H1 (cell line): ENCODE results near the gene COL5A3. TPM values are rescaled to one million over a fixed set of nuclear protein-coding genes. Genes with fewer than 3 reads are reported as not detected.

Experiments
- CTCF ChIA-PET: fragments of 300-600 bp; sonication (Branson Sonifier 250); formaldehyde crosslinking; loops from one replicate; lab custom pipeline; 2021; ENCODE audit not compliant: partially characterized antibody; lab: Charles Lee
- POLR2A ChIA-PET: fragments of 300-600 bp; sonication (Branson Sonifier 250); formaldehyde crosslinking; loops from one replicate; lab custom pipeline; 2021; ENCODE audit warnings: inconsistent platforms; ENCODE audit not compliant: partially characterized antibody; lab: Charles Lee
- DNase-seq, 2 experiments: peaks; one replicate each; pipeline versions ENCODE4 v3.0.0 to v3.0.0-alpha.2; 2010 to 2022; ENCODE audit warnings: low spot score in 2 of 2, low read depth in 1 of 2, mixed read lengths in 1 of 2
- FAIRE-seq: peaks from 2 replicates; lab custom pipeline; 2011; peaks lifted over from hg19 to GRCh38; lab: Jason Lieb, UNC
- H2AFZ ChIP-seq: 2 replicates; pipeline ENCODE4 v1.8.1; 2012; ENCODE audit warnings: low read length, inconsistent platforms
- H2AK5ac ChIP-seq: 2 replicates; pipeline ENCODE4 v1.6.1; 2013; ENCODE audit warnings: low read depth, low read length
- H2BK120ac ChIP-seq: replicated peaks from 2 replicates; pipeline ENCODE3; 2013; ENCODE audit warnings: low read depth, low read length, inconsistent platforms
- H2BK12ac ChIP-seq: 2 replicates; pipeline ENCODE4 v1.6.1; 2013; ENCODE audit warnings: low read depth, low read length
- H2BK15ac ChIP-seq: 2 replicates; pipeline ENCODE4 v1.6.1; 2013; ENCODE audit warnings: low read length
- H2BK20ac ChIP-seq: 2 replicates; pipeline ENCODE4 v1.6.1; 2013; ENCODE audit warnings: low read length
- H2BK5ac ChIP-seq: 2 replicates; pipeline ENCODE4 v1.6.1; 2013; ENCODE audit warnings: low read depth, low read length
- H3K14ac ChIP-seq: 2 replicates; pipeline ENCODE4 v1.6.1; 2013; ENCODE audit warnings: inconsistent platforms; ENCODE audit not compliant: insufficient read length
- H3K18ac ChIP-seq: 2 replicates; pipeline ENCODE4 v1.6.1; 2013; ENCODE audit warnings: low read length; ENCODE audit errors: extremely low read depth
- H3K23ac ChIP-seq: 2 replicates; pipeline ENCODE4 v1.6.1; 2013; ENCODE audit warnings: inconsistent platforms; ENCODE audit not compliant: insufficient read length
- H3K23me2 ChIP-seq: 2 replicates; pipeline ENCODE4 v1.6.1; 2013; ENCODE audit warnings: low read depth, low read length
- H3K27ac ChIP-seq: 2 replicates; pipeline ENCODE4 v1.6.1; 2011; ENCODE audit warnings: low read depth, low read length, inconsistent platforms
- H3K27me3 ChIP-seq, 4 experiments: replicated peaks in 1 of 4; 1 replicate in 1 of 4; 2 replicates in 3 of 4; pipeline versions ENCODE4 v1.6.1 to v1.8.1; 2011 to 2013; ENCODE audit warnings: low read length in 3 of 4, mild to moderate bottlenecking in 3 of 4, inconsistent platforms in 2 of 4, mixed read lengths in 2 of 4, moderate library complexity in 1 of 4; ENCODE audit not compliant: control insufficient read depth in 3 of 4, insufficient read depth in 3 of 4; ENCODE audit errors: extremely low read depth in 1 of 4
- H3K36me3 ChIP-seq, 4 experiments: 2 replicates each; pipeline versions ENCODE4 v1.6.1 to v1.8.1; 2011 to 2013; ENCODE audit warnings: mild to moderate bottlenecking in 4 of 4, low read length in 3 of 4, moderate library complexity in 2 of 4, control low read depth in 1 of 4, inconsistent platforms in 1 of 4; ENCODE audit not compliant: insufficient read depth in 4 of 4, control insufficient read depth in 2 of 4
- H3K4ac ChIP-seq: replicated peaks from 2 replicates; pipeline ENCODE3; 2013; ENCODE audit warnings: low read length, low read depth, mixed read lengths, inconsistent platforms; ENCODE audit not compliant: insufficient read length
- H3K4me1 ChIP-seq, 4 experiments: replicated peaks in 1 of 4; 1 replicate in 1 of 4; 2 replicates in 3 of 4; pipeline versions ENCODE4 v1.6.1 to v1.8.1; 2011 to 2013; ENCODE audit warnings: low read length in 3 of 4, inconsistent platforms in 2 of 4, mixed read lengths in 1 of 4; ENCODE audit not compliant: insufficient read depth in 4 of 4, control insufficient read depth in 3 of 4
- H3K4me2 ChIP-seq, 2 experiments: 2 replicates each; pipeline versions ENCODE4 v1.6.1 to v1.8.1; 2011 to 2013; ENCODE audit warnings: low read depth in 2 of 2, low read length in 2 of 2, control low read depth in 1 of 2, inconsistent platforms in 1 of 2, mild to moderate bottlenecking in 1 of 2; ENCODE audit not compliant: insufficient read depth in 1 of 2
- H3K4me3 ChIP-seq, 4 experiments: fragments of 200-600, 300-600 bp in 1 of 4; sonication (generic), shearing (Covaris generic), sonication (Bioruptor Twin) in 1 of 4; 2 replicates each; pipeline versions ENCODE4 v1.5.1 to v1.8.1; 2011 to 2016; ENCODE audit warnings: low read length in 4 of 4, low read depth in 3 of 4, control low read depth in 2 of 4, inconsistent platforms in 2 of 4, mild to moderate bottlenecking in 2 of 4, mixed read lengths in 1 of 4, moderate library complexity in 1 of 4; ENCODE audit not compliant: insufficient read depth in 2 of 4; ENCODE audit errors: extremely low read depth in 1 of 4
- H3K56ac ChIP-seq: replicated peaks from 2 replicates; pipeline ENCODE3; 2013; ENCODE audit warnings: low read depth, mild to moderate bottlenecking, mixed read lengths, low read length, inconsistent platforms; ENCODE audit not compliant: insufficient read length
- H3K79me1 ChIP-seq: 2 replicates; pipeline ENCODE4 v1.6.1; 2013; ENCODE audit warnings: low read depth, low read length, control low read depth
- H3K79me2 ChIP-seq, 2 experiments: 2 replicates each; pipeline versions ENCODE4 v1.6.1 to v1.8.1; 2012 to 2013; ENCODE audit warnings: low read length in 2 of 2, mild to moderate bottlenecking in 2 of 2, inconsistent platforms in 1 of 2; ENCODE audit not compliant: insufficient read depth in 2 of 2, control insufficient read depth in 1 of 2
- H3K9ac ChIP-seq, 4 experiments: replicated peaks in 1 of 4; 1 replicate in 1 of 4; 2 replicates in 3 of 4; pipeline versions ENCODE4 v1.6.1 to v1.8.1; 2011 to 2013; ENCODE audit warnings: low read depth in 3 of 4, low read length in 3 of 4, control low read depth in 2 of 4, mild to moderate bottlenecking in 2 of 4, moderate library complexity in 2 of 4, inconsistent platforms in 1 of 4; ENCODE audit errors: extremely low read depth in 1 of 4
- H3K9me3 ChIP-seq, 2 experiments: 2 replicates each; pipeline versions ENCODE4 v1.6.1 to v1.8.1; 2012 to 2013; ENCODE audit warnings: mild to moderate bottlenecking in 2 of 2, moderate library complexity in 2 of 2, control low read depth in 1 of 2, inconsistent platforms in 1 of 2, low read depth in 1 of 2, low read length in 1 of 2, mixed read lengths in 1 of 2; ENCODE audit not compliant: insufficient read depth in 2 of 2
- H4K20me1 ChIP-seq, 2 experiments: replicated peaks in 1 of 2; 2 replicates each; pipeline versions ENCODE3 to v1.8.1; 2011 to 2013; ENCODE audit warnings: inconsistent platforms in 2 of 2, low read length in 2 of 2, mild to moderate bottlenecking in 1 of 2; ENCODE audit not compliant: insufficient read depth in 2 of 2, control insufficient read depth in 1 of 2
- H4K5ac ChIP-seq: 2 replicates; pipeline ENCODE4 v1.6.1; 2013; ENCODE audit warnings: low read length, low read depth, mixed read lengths, inconsistent platforms; ENCODE audit not compliant: insufficient read length
- H4K8ac ChIP-seq: 2 replicates; pipeline ENCODE4 v1.8.0; 2013; ENCODE audit warnings: mild to moderate bottlenecking, moderate library complexity, low read length, inconsistent platforms; ENCODE audit not compliant: insufficient read depth; ENCODE audit errors: extremely low read depth
- H4K91ac ChIP-seq: replicated peaks from 2 replicates; pipeline ENCODE3; 2013; ENCODE audit warnings: low read length, mixed read lengths, inconsistent platforms; ENCODE audit not compliant: insufficient read length
- CHD1 ChIP-seq: IDR thresholded peaks from 2 replicates; pipeline ENCODE4 v1.6.1; 2012; ENCODE audit warnings: low read depth, low read length, improper control_type of control experiment
- CHD2 ChIP-seq: IDR thresholded peaks from 2 replicates; pipeline ENCODE4 v1.6.1; 2012; ENCODE audit warnings: low read length, improper control_type of control experiment
- GABPA ChIP-seq: IDR thresholded peaks from 2 replicates; pipeline ENCODE4 v1.6.1; 2011; ENCODE audit warnings: mild to moderate bottlenecking, low read length, moderate library complexity, borderline replicate concordance; ENCODE audit not compliant: insufficient read depth
- GTF2F1 ChIP-seq: IDR thresholded peaks from 2 replicates; pipeline ENCODE4 v1.6.1; 2012; ENCODE audit warnings: low read depth, low read length, improper control_type of control experiment, borderline replicate concordance
- KDM4A ChIP-seq: IDR thresholded peaks from one replicate; pipeline ENCODE4 v1.7.1; 2012; ENCODE audit warnings: low read depth, mild to moderate bottlenecking, moderate library complexity, low read length, inconsistent platforms; ENCODE audit not compliant: severe bottlenecking
- MAX ChIP-seq: IDR thresholded peaks from 2 replicates; pipeline ENCODE4 v1.6.1; 2012; ENCODE audit warnings: inconsistent platforms
- NANOG ChIP-seq: IDR thresholded peaks from 2 replicates; pipeline ENCODE4 v1.6.1; 2011; ENCODE audit warnings: low read length, low read depth, mild to moderate bottlenecking, inconsistent platforms; ENCODE audit not compliant: insufficient read depth, poor library complexity, severe bottlenecking
- NRF1 ChIP-seq: IDR thresholded peaks from 2 replicates; pipeline ENCODE4 v1.6.1; 2011; ENCODE audit warnings: mild to moderate bottlenecking, low read depth, low read length, improper control_type of control experiment
- POU5F1 ChIP-seq: IDR thresholded peaks from 2 replicates; pipeline ENCODE4 v1.6.1; 2011; ENCODE audit warnings: low read depth, mild to moderate bottlenecking, low read length, moderate library complexity
- RNF2 ChIP-seq: fragments of 200-900, 300-1000 bp; sonication (generic); IDR thresholded peaks from 2 replicates; pipeline ENCODE4 v1.7.1; 2016; ENCODE audit warnings: borderline replicate concordance, low read depth, mild to moderate bottlenecking, antibody characterized with exemption, low read length; ENCODE audit not compliant: poor library complexity, severe bottlenecking; ENCODE audit errors: missing control alignments
- RXRA ChIP-seq: IDR thresholded peaks from 2 replicates; pipeline ENCODE4 v1.6.1; 2011; ENCODE audit warnings: low read depth, mild to moderate bottlenecking, low read length, moderate library complexity; ENCODE audit not compliant: insufficient read depth
- SAP30 ChIP-seq: fragments of 300-600 bp; sonication (generic); IDR thresholded peaks from 2 replicates; pipeline ENCODE4 v1.7.1; 2012; ENCODE audit warnings: low read length, moderate library complexity, mild to moderate bottlenecking, inconsistent platforms; ENCODE audit not compliant: insufficient read depth, insufficient replicate concordance
- SIRT6 ChIP-seq: IDR thresholded peaks from one replicate; pipeline ENCODE4 v1.7.1; 2012; ENCODE audit warnings: low read length, inconsistent platforms
- WGBS, 2 experiments: shearing (Covaris generic) in 1 of 2; methylation state at CpG; one replicate each; pipeline versions ENCODE4 v1.1.6 to v1.1.7; 2013 to 2015; ENCODE audit warnings: low lambda C conversion rate in 2 of 2, mixed read lengths in 2 of 2, inconsistent platforms in 1 of 2, low coverage in 1 of 2, missing lambda C conversion rate in 1 of 2; ENCODE audit not compliant: insufficient replicate concordance in 2 of 2, insufficient coverage in 1 of 2, insufficient read length in 1 of 2; ENCODE audit errors: extremely low coverage in 1 of 2, missing lambda C conversion rate in 1 of 2; 5-methylcytosine and 5-hydroxymethylcytosine counted together
- polyA plus RNA-seq, 7 experiments: library from polyadenylated mRNA; depleted of rRNA in 3 of 7; stranded (reverse) in 5 of 7; unstranded in 2 of 7; fragments of >200 nt in 5 of 7; fragments of 200-250 nt in 2 of 7; gene quantifications; 1 replicate in 5 of 7; 2 replicates in 1 of 7; 4 replicates in 1 of 7; pipeline versions ENCODE4 v1.2.1 to v1.2.3, GENCODE V29; 2011 to 2013; ENCODE audit warnings: missing spikeins in 2 of 7, mixed read lengths in 2 of 7
- total RNA-seq: library from RNA; stranded (reverse); fragmentation: NEBNext Ultra II Directional; extraction: Animal tissue kit (Norgen Biotek cat#: 25700); gene quantifications from 2 replicates; pipeline ENCODE4 v1.2.1, GENCODE V29; 2021

The COL5A3 gene
- total and polyA plus RNA-seq, 2 of the 8 experiments (the other 6 are each of a cell fraction or from before 2014, with no cell fraction given) = 0.67 to 0.74 TPM

GRCh38 chr19:9923440-9923839 is 86.9 kb downstream of the COL5A3 start:
- no peak overlapping the region for H3K4ac ChIP-seq
- H3K27me3 ChIP-seq = no peaks in the 10 kb centered on the region
- H3K4me2 ChIP-seq = no peak overlapping the region
- ChIA-PET POLR2A (interaction anchor here (0.6 to 1.4 kb wide), 3 partner anchors 9 to 80 kb away, joined by 3 read pairs; no protein-coding TSS in a partner anchor), CTCF (interaction anchor here (1.2 kb wide), 1 partner anchor 190 kb away, joined by 3 read pairs; no protein-coding TSS in a partner anchor)
- H3K79me2 ChIP-seq = peaks cover 0 to 29% of the 10 kb centered on the region in 2 experiments; a peak in 1 of 4 replicates
- H2BK5ac ChIP-seq = no peak overlapping the region
- no peak overlapping the region for H3K27ac ChIP-seq
- no peak overlapping the region for H2AK5ac ChIP-seq
- 100% methylated on average over 4 of the region's 4 CpGs; no CpG with 5 or more reads in 1 of the 2 experiments for WGBS, 2 experiments
- H2AFZ ChIP-seq = no peak overlapping the region
- H3K4me1 ChIP-seq = no peaks in the 10 kb centered on the region
- no peak overlapping the region for H3K9ac ChIP-seq
- no peak overlapping the region for H2BK20ac ChIP-seq
- no peak overlapping the region for H3K18ac ChIP-seq
- H2BK12ac ChIP-seq = no peak overlapping the region
- peaks cover 13% of the 10 kb centered on the region for H3K79me1 ChIP-seq
- no peak overlapping the region for H3K56ac ChIP-seq
- H4K5ac ChIP-seq = no peak overlapping the region
- DNase-seq (no peak), FAIRE-seq (no peak)
- H4K91ac ChIP-seq = no peak overlapping the region
- no peaks in the 10 kb centered on the region; the same call in 1 of the 2 replicates for H3K23me2 ChIP-seq
- H3K23ac ChIP-seq = no peak overlapping the region
- H4K8ac ChIP-seq = no peak overlapping the region
- H4K20me1 ChIP-seq = peaks cover 0 to 11% of the 10 kb centered on the region in 2 experiments
- H3K9me3 ChIP-seq = no peaks in the 10 kb centered on the region
- no peak overlapping the region for H2BK120ac ChIP-seq
- H2BK15ac ChIP-seq = no peak overlapping the region
- H3K14ac ChIP-seq = no peak overlapping the region
- peaks cover 0 to 5% (median under 1%) of the 10 kb centered on the region in 4 experiments; a peak in 1 of 8 replicates for H3K36me3 ChIP-seq
- no peak overlapping the region for H3K4me3 ChIP-seq
- TF ChIP-seq CHD1 = no peak
- TF ChIP-seq GTF2F1 = no peak
- TF ChIP-seq MAX = no peak
- TF ChIP-seq CHD2 = no peak
- TF ChIP-seq SAP30 = no peak
- no peak for TF ChIP-seq NANOG
- no peak for TF ChIP-seq RNF2
- TF ChIP-seq RXRA = no peak
- TF ChIP-seq POU5F1 = no peak
- TF ChIP-seq SIRT6 = no peak
- TF ChIP-seq KDM4A = no peak
- no peak for TF ChIP-seq GABPA
- TF ChIP-seq NRF1 = no peak
